IMR-90 (cell line): ENCODE measurements around the gene ALG6.

Experiments
- BHLHE40 ChIP-seq: fragments of 150-350 bp; IDR thresholded peaks from 2 replicates; pipeline ENCODE4 v1.6.1; 2016; ENCODE audit warnings: mild to moderate bottlenecking, low read depth, low read length
- CEBPB ChIP-seq: IDR thresholded peaks from 2 replicates; pipeline ENCODE4 v1.6.1; 2012; ENCODE audit warnings: low read depth, low read length, improper control_type of control experiment
- FOS ChIP-seq: fragments of 150-350 bp; IDR thresholded peaks from 2 replicates; pipeline ENCODE4 v1.6.1; 2016; ENCODE audit warnings: low read depth, low read length
- MAFK ChIP-seq: IDR thresholded peaks from 2 replicates; pipeline ENCODE4 v1.6.1; 2012; ENCODE audit warnings: low read depth, low read length, improper control_type of control experiment
- MXI1 ChIP-seq: IDR thresholded peaks from 2 replicates; pipeline ENCODE4 v1.6.1; 2012; ENCODE audit warnings: low read depth, mild to moderate bottlenecking, low read length, moderate library complexity, borderline replicate concordance
- NFE2L2 ChIP-seq: fragments of 150-350 bp; IDR thresholded peaks from 2 replicates; pipeline ENCODE4 v1.6.1; 2016; ENCODE audit warnings: low read depth, mild to moderate bottlenecking, low read length
- POLR2A ChIP-seq: IDR thresholded peaks from 2 replicates; pipeline ENCODE4 v1.6.1; 2012; ENCODE audit warnings: mild to moderate bottlenecking, low read depth, low read length
- RCOR1 ChIP-seq: IDR thresholded peaks from 2 replicates; pipeline ENCODE4 v1.6.1; 2012; ENCODE audit warnings: mild to moderate bottlenecking, low read length, improper control_type of control experiment; ENCODE audit not compliant: insufficient replicate concordance
- RFX5 ChIP-seq: IDR thresholded peaks from 2 replicates; pipeline ENCODE4 v1.8.0; 2012; ENCODE audit warnings: low read depth, mild to moderate bottlenecking, low read length, moderate library complexity
- TF ChIP-seq, protein P1 (sequence below): conservative IDR thresholded peaks from 2 replicates; pipeline ENCODE4 v1.5.1; 2012; ENCODE audit warnings: mild to moderate bottlenecking, low read depth, low read length, improper control_type of control experiment
- TF ChIP-seq, protein P2 (sequence below): fragments of 150-350 bp; IDR thresholded peaks from 2 replicates; pipeline ENCODE4 v1.6.1; 2016; ENCODE audit warnings: low read depth, mild to moderate bottlenecking, low read length, moderate library complexity, borderline replicate concordance

DNA sequence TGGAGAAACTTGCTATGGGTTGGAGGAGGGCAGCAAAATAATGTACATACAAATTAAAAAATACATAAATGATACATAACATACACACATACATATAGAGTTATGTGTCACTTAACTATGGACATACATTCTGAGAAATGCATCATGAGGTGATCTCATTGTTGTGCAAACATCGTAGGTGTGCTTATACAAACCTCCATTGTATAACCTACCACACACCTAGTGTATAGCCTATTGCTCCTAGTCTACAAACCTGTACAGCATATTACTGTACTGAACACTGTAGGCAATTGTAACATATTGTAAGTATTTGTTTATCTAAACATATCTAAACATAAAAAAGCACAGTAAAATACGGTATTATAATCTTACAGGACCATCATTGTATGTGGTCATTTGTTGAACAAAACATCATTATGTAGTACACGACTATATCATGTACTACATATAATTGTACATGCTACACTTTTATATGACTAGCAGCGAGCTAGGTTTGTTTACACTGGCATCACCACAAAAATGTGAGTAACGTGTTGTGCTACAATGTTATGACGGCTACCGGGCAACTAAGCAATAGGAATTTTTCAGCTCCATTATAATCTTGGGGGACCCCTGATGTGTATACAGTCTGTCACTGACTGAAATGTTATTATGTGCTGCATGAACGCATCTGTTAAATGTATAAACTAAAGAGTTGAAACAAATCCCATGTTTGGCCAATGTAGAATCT lies 120.1 kb downstream of the ALG6 start:
- no peak for TF ChIP-seq FOS
- no peak for TF ChIP-seq BHLHE40
- TF ChIP-seq, protein P1, sequence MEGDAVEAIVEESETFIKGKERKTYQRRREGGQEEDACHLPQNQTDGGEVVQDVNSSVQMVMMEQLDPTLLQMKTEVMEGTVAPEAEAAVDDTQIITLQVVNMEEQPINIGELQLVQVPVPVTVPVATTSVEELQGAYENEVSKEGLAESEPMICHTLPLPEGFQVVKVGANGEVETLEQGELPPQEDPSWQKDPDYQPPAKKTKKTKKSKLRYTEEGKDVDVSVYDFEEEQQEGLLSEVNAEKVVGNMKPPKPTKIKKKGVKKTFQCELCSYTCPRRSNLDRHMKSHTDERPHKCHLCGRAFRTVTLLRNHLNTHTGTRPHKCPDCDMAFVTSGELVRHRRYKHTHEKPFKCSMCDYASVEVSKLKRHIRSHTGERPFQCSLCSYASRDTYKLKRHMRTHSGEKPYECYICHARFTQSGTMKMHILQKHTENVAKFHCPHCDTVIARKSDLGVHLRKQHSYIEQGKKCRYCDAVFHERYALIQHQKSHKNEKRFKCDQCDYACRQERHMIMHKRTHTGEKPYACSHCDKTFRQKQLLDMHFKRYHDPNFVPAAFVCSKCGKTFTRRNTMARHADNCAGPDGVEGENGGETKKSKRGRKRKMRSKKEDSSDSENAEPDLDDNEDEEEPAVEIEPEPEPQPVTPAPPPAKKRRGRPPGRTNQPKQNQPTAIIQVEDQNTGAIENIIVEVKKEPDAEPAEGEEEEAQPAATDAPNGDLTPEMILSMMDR = no peak
- TF ChIP-seq POLR2A = no peak
- no peak for TF ChIP-seq NFE2L2
- no peak for TF ChIP-seq MAFK
- no peak for TF ChIP-seq CEBPB
- TF ChIP-seq RCOR1 = no peak
- no peak for TF ChIP-seq RFX5
- no peak for TF ChIP-seq MXI1
- TF ChIP-seq, protein P2, sequence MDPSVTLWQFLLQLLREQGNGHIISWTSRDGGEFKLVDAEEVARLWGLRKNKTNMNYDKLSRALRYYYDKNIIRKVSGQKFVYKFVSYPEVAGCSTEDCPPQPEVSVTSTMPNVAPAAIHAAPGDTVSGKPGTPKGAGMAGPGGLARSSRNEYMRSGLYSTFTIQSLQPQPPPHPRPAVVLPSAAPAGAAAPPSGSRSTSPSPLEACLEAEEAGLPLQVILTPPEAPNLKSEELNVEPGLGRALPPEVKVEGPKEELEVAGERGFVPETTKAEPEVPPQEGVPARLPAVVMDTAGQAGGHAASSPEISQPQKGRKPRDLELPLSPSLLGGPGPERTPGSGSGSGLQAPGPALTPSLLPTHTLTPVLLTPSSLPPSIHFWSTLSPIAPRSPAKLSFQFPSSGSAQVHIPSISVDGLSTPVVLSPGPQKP = no peak
